ENCODE results near the gene FBXO36. TPM values are rescaled to one million over a fixed set of nuclear protein-coding genes. Genes with fewer than 3 reads are reported as not detected.
"Not testable (repeated sequence)": the region's sequence is repeated elsewhere in the genome, so short reads cannot be mapped to it uniquely, and the experiment has no call there.

FBXO36 gene
- total and polyA plus RNA-seq, 2 of the 8 experiments (the other 6 are each of a cell fraction or from before 2014, with no cell fraction given) = 3.4 TPM

GRCh38 chr2:229900012-229900411, 22.3 kb upstream of the FBXO36 start (continued):
- no peak for TF ChIP-seq ATF2 (IDR thresholded peaks at IDR 0.05; ENCODE audit: low read length)

- Histone ChIP-seq H4K20me1 (replicated peaks in 1 of 2; ENCODE audit: control insufficient read depth in 1 of 2, insufficient read depth in 2 of 2, low read length in 2 of 2) (peaks cover 2 to 12% of the 10 kb centered on the region in 2 experiments), H3K79me2 (ENCODE audit: control insufficient read depth in 1 of 2, insufficient read depth in 2 of 2, low read length in 2 of 2) (peaks cover 0 to 95% of the 10 kb centered on the region in 2 experiments; a peak in 3 of 4 replicates)
- H4K8ac ChIP-seq (ENCODE audit: extremely low read depth, insufficient read depth, low read length); H3K9me3 ChIP-seq (ENCODE audit: insufficient read depth in 2 of 2, low read depth in 1 of 2, low read length in 1 of 2); H3K4ac ChIP-seq (replicated peaks; ENCODE audit: insufficient read length, low read depth, low read length); H3K4me3 ChIP-seq (ENCODE audit: extremely low read depth in 1 of 4, insufficient read depth in 2 of 4, low read depth in 3 of 4, low read length in 4 of 4); H4K5ac ChIP-seq (ENCODE audit: insufficient read length, low read depth, low read length); H3K27me3 ChIP-seq (replicated peaks in 1 of 4; ENCODE audit: control insufficient read depth in 3 of 4, extremely low read depth in 1 of 4, insufficient read depth in 3 of 4, low read length in 3 of 4); H3K23me2 ChIP-seq (ENCODE audit: low read depth, low read length); FAIRE-seq; H3K4me1 ChIP-seq (replicated peaks in 1 of 4; ENCODE audit: control insufficient read depth in 3 of 4, insufficient read depth in 4 of 4, low read length in 3 of 4); POLR2A ChIA-PET (ENCODE audit: partially characterized antibody); H3K27ac ChIP-seq (ENCODE audit: low read depth, low read length); H3K36me3 ChIP-seq (ENCODE audit: control insufficient read depth in 2 of 4, insufficient read depth in 4 of 4, low read length in 3 of 4); H2BK15ac ChIP-seq (ENCODE audit: low read length); H2BK12ac ChIP-seq (ENCODE audit: low read depth, low read length); H3K23ac ChIP-seq (ENCODE audit: insufficient read length); H2AK5ac ChIP-seq (ENCODE audit: low read depth, low read length); H3K14ac ChIP-seq (ENCODE audit: insufficient read length); H4K91ac ChIP-seq (replicated peaks; ENCODE audit: insufficient read length, low read length); H3K9ac ChIP-seq (replicated peaks in 1 of 4; ENCODE audit: extremely low read depth in 1 of 4, low read depth in 3 of 4, low read length in 3 of 4); H3K18ac ChIP-seq (ENCODE audit: extremely low read depth, low read length); H2BK20ac ChIP-seq (ENCODE audit: low read length); H2BK120ac ChIP-seq (replicated peaks; ENCODE audit: low read depth, low read length); H3K56ac ChIP-seq (replicated peaks; ENCODE audit: insufficient read length, low read depth, low read length); H2AFZ ChIP-seq (ENCODE audit: low read length); H3K79me1 ChIP-seq (ENCODE audit: low read depth, low read length); DNase-seq (ENCODE audit: low read depth in 1 of 2, low spot score in 2 of 2); H2BK5ac ChIP-seq (ENCODE audit: low read depth, low read length); H3K4me2 ChIP-seq (ENCODE audit: insufficient read depth in 1 of 2, low read depth in 2 of 2, low read length in 2 of 2): not testable (repeated sequence)
- CTCF ChIA-PET (ENCODE audit: partially characterized antibody) = interaction anchor here (1.4 to 3.0 kb wide), 2 partner anchors 10 to 120 kb away, joined by 4 to 16 read pairs; no protein-coding TSS in a partner anchor
- WGBS, 2 experiments (ENCODE audit: extremely low coverage in 1 of 2, insufficient coverage in 1 of 2, insufficient read length in 1 of 2, insufficient replicate concordance in 2 of 2, low coverage in 1 of 2, low lambda C conversion rate in 2 of 2, missing lambda C conversion rate in 1 of 2) = 96% methylated on average over 9 of the region's 9 CpGs; no CpG with 5 or more reads in 1 of the 2 experiments
Observed at GRCh38 chr2:229900514-229900913, 21.8 kb upstream of the FBXO36 start.
